ENCODE results near the gene OGFOD2.

The OGFOD2 gene

GRCh38 chr12:122969676-122970075 is 5.4 kb upstream of the OGFOD2 start:
- Histone ChIP-seq H3K4me1 (ENCODE audit: low read depth, poor library complexity, severe bottlenecking) (peaks cover 6% of the 10 kb centered on the region), H3K27ac (no peak overlapping the region), H3K9ac (no peak overlapping the region), H3K27me3 (ENCODE audit: insufficient read depth, low read depth) (no peaks in the 10 kb centered on the region), H2AFZ (ENCODE audit: low read depth) (no peak overlapping the region), H4K20me1 (ENCODE audit: insufficient read depth) (no peaks in the 10 kb centered on the region), H3K36me3 (ENCODE audit: insufficient read depth) (no peaks in the 10 kb centered on the region), H3K4me2 (no peak overlapping the region), H3K79me2 (ENCODE audit: insufficient read depth, low read depth) (no peaks in the 10 kb centered on the region), H3K4me3 (IDR thresholded peaks at IDR 0.05; ENCODE audit: insufficient read depth, low read depth, low read length) (no peak overlapping the region)
- TF ChIP-seq, protein P1, sequence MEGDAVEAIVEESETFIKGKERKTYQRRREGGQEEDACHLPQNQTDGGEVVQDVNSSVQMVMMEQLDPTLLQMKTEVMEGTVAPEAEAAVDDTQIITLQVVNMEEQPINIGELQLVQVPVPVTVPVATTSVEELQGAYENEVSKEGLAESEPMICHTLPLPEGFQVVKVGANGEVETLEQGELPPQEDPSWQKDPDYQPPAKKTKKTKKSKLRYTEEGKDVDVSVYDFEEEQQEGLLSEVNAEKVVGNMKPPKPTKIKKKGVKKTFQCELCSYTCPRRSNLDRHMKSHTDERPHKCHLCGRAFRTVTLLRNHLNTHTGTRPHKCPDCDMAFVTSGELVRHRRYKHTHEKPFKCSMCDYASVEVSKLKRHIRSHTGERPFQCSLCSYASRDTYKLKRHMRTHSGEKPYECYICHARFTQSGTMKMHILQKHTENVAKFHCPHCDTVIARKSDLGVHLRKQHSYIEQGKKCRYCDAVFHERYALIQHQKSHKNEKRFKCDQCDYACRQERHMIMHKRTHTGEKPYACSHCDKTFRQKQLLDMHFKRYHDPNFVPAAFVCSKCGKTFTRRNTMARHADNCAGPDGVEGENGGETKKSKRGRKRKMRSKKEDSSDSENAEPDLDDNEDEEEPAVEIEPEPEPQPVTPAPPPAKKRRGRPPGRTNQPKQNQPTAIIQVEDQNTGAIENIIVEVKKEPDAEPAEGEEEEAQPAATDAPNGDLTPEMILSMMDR (conservative IDR thresholded peaks at IDR 0.05; ENCODE audit: low read depth, low read length): no peak

DNA sequence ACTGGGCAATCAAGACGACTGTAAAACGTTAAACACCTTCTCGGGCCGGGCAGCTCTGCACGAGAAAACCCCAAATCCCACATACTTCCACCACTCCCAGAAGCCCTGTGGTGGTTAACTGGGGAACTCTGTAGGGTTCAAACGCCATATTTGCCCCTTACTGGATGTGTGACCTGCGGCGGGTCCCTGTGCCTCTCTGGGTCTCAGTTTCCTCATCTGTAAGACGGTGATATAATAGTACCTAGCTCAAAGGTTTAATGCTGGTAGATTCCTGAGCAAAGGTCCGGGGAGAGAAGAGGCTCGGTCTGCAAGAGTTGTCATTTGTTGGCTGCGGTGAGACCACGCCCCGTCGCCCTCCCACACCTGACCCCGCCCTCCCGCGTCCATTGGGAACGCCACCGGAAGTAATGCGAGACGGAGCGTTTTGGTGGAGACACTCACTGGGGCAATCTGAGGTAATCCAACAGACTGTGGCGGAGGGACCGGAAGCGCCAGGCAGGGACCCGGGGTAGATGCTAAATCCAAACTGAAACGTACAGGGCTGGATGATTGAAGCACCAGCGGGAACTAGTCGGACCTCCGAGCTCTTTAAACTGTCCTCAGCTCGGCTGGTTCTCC is 661 bp upstream of the OGFOD2 start:
- no peaks in the 10 kb centered on the region for H4K20me1 ChIP-seq (ENCODE audit: insufficient read depth)
- peak overlapping the region; percentile 92 for H3K27ac ChIP-seq
- H3K27me3 ChIP-seq (ENCODE audit: insufficient read depth, low read depth): no peaks in the 10 kb centered on the region
- H3K4me1 ChIP-seq (ENCODE audit: low read depth, poor library complexity, severe bottlenecking): peaks cover 13% of the 10 kb centered on the region
- H3K9ac ChIP-seq: peak overlapping the region; percentile 93
- H2AFZ ChIP-seq (ENCODE audit: low read depth): peak overlapping the region; percentile 97
- TF ChIP-seq, protein P1 (conservative IDR thresholded peaks at IDR 0.05; ENCODE audit: low read depth, low read length): no peak
- no peak overlapping the region for H3K4me3 ChIP-seq (IDR thresholded peaks at IDR 0.05; ENCODE audit: insufficient read depth, low read depth, low read length)
- peak overlapping the region; percentile 89 for H3K4me2 ChIP-seq
- no peaks in the 10 kb centered on the region for H3K36me3 ChIP-seq (ENCODE audit: insufficient read depth)
- H3K79me2 ChIP-seq (ENCODE audit: insufficient read depth, low read depth): peaks cover 11% of the 10 kb centered on the region; the same call in 1 of the 2 replicates

DNA sequence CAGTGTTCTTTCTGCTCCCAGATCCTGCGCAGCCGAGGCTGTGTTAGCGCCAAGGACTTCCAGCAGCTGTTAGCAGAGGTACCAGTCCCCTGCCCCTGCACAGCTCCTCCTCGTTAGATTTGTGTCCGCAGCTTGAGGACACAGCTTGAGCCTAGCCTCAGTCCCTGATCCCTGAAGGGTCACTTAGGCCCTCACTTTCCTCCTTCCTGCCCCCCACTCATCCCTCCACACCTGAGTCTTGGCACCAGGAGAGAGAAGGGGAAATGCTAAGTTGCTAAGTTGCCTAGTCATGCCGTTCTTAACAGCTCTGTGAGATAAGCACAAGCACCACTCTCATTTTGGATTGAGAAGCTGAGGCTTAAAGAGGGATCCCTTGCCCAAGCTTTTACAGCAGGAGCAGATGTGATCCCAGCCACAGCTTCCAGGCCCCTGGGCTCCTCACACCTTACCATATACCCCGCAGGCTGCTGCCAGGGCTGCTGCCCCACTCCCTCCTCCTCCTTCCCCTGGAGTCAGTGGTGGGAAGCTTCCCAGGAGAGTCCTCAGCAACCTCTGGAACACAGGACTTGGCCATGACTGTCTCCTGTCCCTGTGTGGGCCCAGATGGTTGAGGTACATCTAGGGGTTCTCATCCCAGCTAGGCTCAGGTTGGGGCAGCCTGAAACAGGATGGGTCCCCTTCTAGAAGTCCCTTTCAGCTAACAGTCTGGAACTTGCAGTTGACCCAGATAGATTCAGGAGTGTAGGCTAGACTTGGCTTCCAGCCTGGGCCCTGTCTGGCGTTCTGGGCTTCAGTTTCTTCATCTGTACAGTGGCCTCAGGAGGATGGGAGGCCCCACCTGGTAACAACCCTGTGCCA is 975 bp downstream of the OGFOD2 start:
- Histone ChIP-seq H3K36me3 (ENCODE audit: insufficient read depth) (no peaks in the 10 kb centered on the region), H2AFZ (ENCODE audit: low read depth) (0 out of 2 replicates have a peak overlapping the region, but pooled peaks have one; percentile 97)

GRCh38 chr12:122976648-122976975 is 1.6 kb downstream of the OGFOD2 start:
- no peak overlapping the region for H2AFZ ChIP-seq (ENCODE audit: low read depth)
- peaks cover 13% of the 10 kb centered on the region for H3K4me1 ChIP-seq (ENCODE audit: low read depth, poor library complexity, severe bottlenecking)
- H3K36me3 ChIP-seq (ENCODE audit: insufficient read depth): no peaks in the 10 kb centered on the region
- H3K4me2 ChIP-seq: peak overlapping the region; percentile 89; the same call in 1 of the 2 replicates
- H3K9ac ChIP-seq: no peak overlapping the region
- H3K27me3 ChIP-seq (ENCODE audit: insufficient read depth, low read depth): no peaks in the 10 kb centered on the region
- peaks cover 11% of the 10 kb centered on the region; the same call in 1 of the 2 replicates for H3K79me2 ChIP-seq (ENCODE audit: insufficient read depth, low read depth)
- H4K20me1 ChIP-seq (ENCODE audit: insufficient read depth): no peaks in the 10 kb centered on the region
- H3K4me3 ChIP-seq (IDR thresholded peaks at IDR 0.05; ENCODE audit: insufficient read depth, low read depth, low read length): no peak overlapping the region
- H3K27ac ChIP-seq: no peak overlapping the region
- TF ChIP-seq, protein P1 (conservative IDR thresholded peaks at IDR 0.05; ENCODE audit: low read depth, low read length): no peak

More for the DNA sequence above, 975 bp downstream of the OGFOD2 start:
- peak overlapping the region; percentile 92 for H3K27ac ChIP-seq
- peaks cover 13% of the 10 kb centered on the region for H3K4me1 ChIP-seq (ENCODE audit: low read depth, poor library complexity, severe bottlenecking)
- TF ChIP-seq, protein P1 (conservative IDR thresholded peaks at IDR 0.05; ENCODE audit: low read depth, low read length): no peak
- H3K27me3 ChIP-seq (ENCODE audit: insufficient read depth, low read depth): no peaks in the 10 kb centered on the region
- H3K79me2 ChIP-seq (ENCODE audit: insufficient read depth, low read depth): peaks cover 11% of the 10 kb centered on the region; the same call in 1 of the 2 replicates
- peak overlapping the region; percentile 44 for H3K4me3 ChIP-seq (IDR thresholded peaks at IDR 0.05; ENCODE audit: insufficient read depth, low read depth, low read length)
- peak overlapping the region; percentile 93 for H3K9ac ChIP-seq
- H4K20me1 ChIP-seq (ENCODE audit: insufficient read depth): no peaks in the 10 kb centered on the region
- peak overlapping the region; percentile 89 for H3K4me2 ChIP-seq

Measured in KMS-11 (cell line).